Gastroesophageal sphincter (tissue), 4 donors: ENCODE data around the gene CATSPER2. TPM values are rescaled to one million over a fixed set of nuclear protein-coding genes. Genes with fewer than 3 reads are reported as not detected.
A peak's percentile ranks its signal among the peaks of the same experiment; 100 is the strongest.
"Not testable (repeated sequence)": the region's sequence is repeated elsewhere in the genome, so short reads cannot be mapped to it uniquely, and the experiment has no call there.

Source experiments
- ATAC-seq: fragments of 150-250 bp; one replicate; pipeline ENCODE4 v1.9.1; 2016; ENCODE audit warnings: mild to moderate bottlenecking, moderate library complexity
- H3K27ac ChIP-seq, 4 donors: fragments of 200-600 bp; sonication (generic) in 3 of 4; 1 replicate in 3 of 4; 2 replicates in 1 of 4; pipeline ENCODE4 v1.5.1; 2016 to 2019
- H3K27me3 ChIP-seq: fragments of 200-600 bp; sonication (generic); one replicate; pipeline ENCODE4 v1.5.1; 2019
- H3K36me3 ChIP-seq, 2 donors: fragments of 200-600 bp; sonication (generic); one replicate each; pipeline ENCODE4 v1.5.1; 2019; ENCODE audit warnings: control low read depth in 1 of 2
- H3K4me1 ChIP-seq, 3 donors: fragments of 200-600 bp; sonication (generic); 1 replicate in 2 of 3; 2 replicates in 1 of 3; pipeline ENCODE4 v1.5.1; 2016 to 2019; ENCODE audit warnings: control low read depth in 2 of 3
- H3K4me3 ChIP-seq, 2 donors: fragments of 200-600 bp; sonication (generic); one replicate each; pipeline ENCODE4 v1.5.1; 2019; ENCODE audit warnings: mild to moderate bottlenecking in 1 of 2, moderate library complexity in 1 of 2
- H3K9me3 ChIP-seq, 3 donors: fragments of 200-600 bp; sonication (generic); one replicate each; pipeline ENCODE4 v1.5.1; 2017 to 2019; ENCODE audit warnings: control low read depth in 2 of 3
- EP300 ChIP-seq: sonication (generic); formaldehyde crosslinking; IDR thresholded peaks from one replicate; pipeline ENCODE4 v1.6.1; 2017; ENCODE audit warnings: antibody characterized with exemption, mild to moderate bottlenecking
- POLR2A ChIP-seq, 2 donors: fragments of 450-650 bp; IDR thresholded peaks; one replicate each; pipeline ENCODE4 v1.6.1; 2017; ENCODE audit warnings: antibody characterized with exemption in 2 of 2, mild to moderate bottlenecking in 2 of 2, moderate library complexity in 1 of 2
- POLR2AphosphoS5 ChIP-seq: sonication (generic); formaldehyde crosslinking; IDR thresholded peaks from one replicate; pipeline ENCODE4 v1.6.1; 2017; ENCODE audit warnings: antibody characterized with exemption
- WGBS, 2 donors: methylation state at CpG; one replicate each; pipeline ENCODE4 v1.1.5; 2018; ENCODE audit warnings: low coverage in 1 of 2; 5-methylcytosine and 5-hydroxymethylcytosine counted together
- total RNA-seq, 4 donors: library from RNA; depleted of rRNA; stranded (reverse); fragments of >200 nt; gene quantifications; one replicate each; pipeline ENCODE4 v1.1.0, GENCODE V29; 2016
- TF ChIP-seq, protein P1 (sequence below), 4 experiments: fragments of 200-600 bp in 2 of 4; fragments of 450-650 bp in 2 of 4; sonication (generic) in 1 of 4; IDR thresholded peaks; one replicate each; pipeline ENCODE4 v1.5.1; 2017 to 2019; ENCODE audit warnings: antibody characterized with exemption in 4 of 4, mild to moderate bottlenecking in 2 of 4, moderate library complexity in 2 of 4

The CATSPER2 gene
- 1 to 10 TPM in 3 of 4 donors, under 1 TPM in 1; 0.15 to 3.1 (median 2.1) TPM for total RNA-seq

- TF ChIP-seq EP300: no peak
- TF ChIP-seq POLR2A (IDR thresholded peaks at IDR 0.05): no peak
- TF ChIP-seq, protein P1, sequence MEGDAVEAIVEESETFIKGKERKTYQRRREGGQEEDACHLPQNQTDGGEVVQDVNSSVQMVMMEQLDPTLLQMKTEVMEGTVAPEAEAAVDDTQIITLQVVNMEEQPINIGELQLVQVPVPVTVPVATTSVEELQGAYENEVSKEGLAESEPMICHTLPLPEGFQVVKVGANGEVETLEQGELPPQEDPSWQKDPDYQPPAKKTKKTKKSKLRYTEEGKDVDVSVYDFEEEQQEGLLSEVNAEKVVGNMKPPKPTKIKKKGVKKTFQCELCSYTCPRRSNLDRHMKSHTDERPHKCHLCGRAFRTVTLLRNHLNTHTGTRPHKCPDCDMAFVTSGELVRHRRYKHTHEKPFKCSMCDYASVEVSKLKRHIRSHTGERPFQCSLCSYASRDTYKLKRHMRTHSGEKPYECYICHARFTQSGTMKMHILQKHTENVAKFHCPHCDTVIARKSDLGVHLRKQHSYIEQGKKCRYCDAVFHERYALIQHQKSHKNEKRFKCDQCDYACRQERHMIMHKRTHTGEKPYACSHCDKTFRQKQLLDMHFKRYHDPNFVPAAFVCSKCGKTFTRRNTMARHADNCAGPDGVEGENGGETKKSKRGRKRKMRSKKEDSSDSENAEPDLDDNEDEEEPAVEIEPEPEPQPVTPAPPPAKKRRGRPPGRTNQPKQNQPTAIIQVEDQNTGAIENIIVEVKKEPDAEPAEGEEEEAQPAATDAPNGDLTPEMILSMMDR (IDR thresholded peaks at IDR 0.05): no peak
- no peak for TF ChIP-seq POLR2AphosphoS5
- H3K4me3 ChIP-seq: no peak within 1 kb of the TSS
- WGBS, 2 donors: no CpG with 5 or more reads among the region's 85 CpGs
- ATAC-seq: peak; percentile 48
- H3K27me3 ChIP-seq: no peaks in the 10 kb centered on the region
- H3K9me3 ChIP-seq: no peaks in the 10 kb centered on the region
- no peaks in the 10 kb centered on the region for H3K4me1 ChIP-seq
- H3K27ac ChIP-seq: no peak within 1 kb of the TSS
- H3K36me3 ChIP-seq: peaks cover 0 to 34% of the 10 kb centered on the region in 2 donors
Measured at GRCh38 chr15:43648649-43649429, at the start of gene CATSPER2. TSS of gene CATSPER2 (minus strand) at chr15:43648844. CDS start at chr15:43648061, 783 bp downstream.

GRCh38 chr15:43693148-43694022 lies 44.7 kb upstream of the CATSPER2 start, which contains the start of gene CKMT1A:
TSS of gene CKMT1A (plus strand) at chr15:43693859. CDS start at chr15:43694051, 192 bp downstream.
- no CpG with 5 or more reads among the region's 43 CpGs for WGBS, 2 donors

GRCh38 chr15:43692679-43693078 lies 44.0 kb upstream of the CATSPER2 start:
- WGBS, 2 donors: no CpG with 5 or more reads among the region's 7 CpGs
- not testable (repeated sequence) for H3K4me1 ChIP-seq, H3K36me3 ChIP-seq, H3K27me3 ChIP-seq, ATAC-seq, H3K27ac ChIP-seq, H3K4me3 ChIP-seq, H3K9me3 ChIP-seq

More at GRCh38 chr15:43693148-43694022, 44.7 kb upstream of the CATSPER2 start, which contains the start of gene CKMT1A:
- H3K9me3 ChIP-seq, H3K27ac ChIP-seq, H3K4me3 ChIP-seq, H3K27me3 ChIP-seq, H3K36me3 ChIP-seq, H3K4me1 ChIP-seq, ATAC-seq: not testable (repeated sequence)

DNA sequence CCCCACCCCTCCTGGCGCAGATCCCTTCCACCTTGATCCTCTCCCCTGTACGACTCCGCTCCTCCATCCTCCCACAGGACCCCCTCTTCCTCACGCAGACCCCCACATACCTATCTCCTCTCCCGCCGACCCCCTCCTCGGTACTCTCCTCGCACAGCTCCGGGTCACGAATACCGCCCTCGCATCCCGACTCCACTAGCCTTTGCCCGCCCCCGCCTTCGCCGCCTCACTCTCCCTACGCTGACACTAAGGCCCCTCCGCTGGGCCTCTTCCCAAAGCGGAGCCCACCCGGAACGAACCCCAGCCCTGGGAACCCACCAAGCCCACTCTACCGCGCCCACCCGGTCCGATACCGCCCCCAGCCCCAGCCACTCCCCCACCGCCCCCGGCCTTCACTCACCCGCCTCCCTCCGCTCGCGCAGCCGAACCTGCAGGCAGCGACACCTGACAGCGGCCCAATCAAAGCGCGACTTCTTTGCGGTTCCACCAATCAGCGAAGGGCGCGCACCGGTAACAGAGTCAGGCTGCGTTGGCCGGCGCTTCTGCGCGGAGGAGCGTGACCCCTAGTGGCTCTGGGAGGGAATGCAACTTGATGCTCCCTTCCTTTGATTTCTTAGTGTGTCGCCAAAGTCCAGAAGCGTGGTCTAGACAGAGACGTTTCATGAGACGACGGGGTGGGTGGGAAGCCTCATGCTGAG lies 41.1 kb upstream of the CATSPER2 start:
- H3K4me3 ChIP-seq, H3K27ac ChIP-seq, H3K27me3 ChIP-seq, H3K36me3 ChIP-seq, H3K9me3 ChIP-seq, H3K4me1 ChIP-seq: not testable (repeated sequence)
- peak; percentile 100 for ATAC-seq
- no CpG with 5 or more reads among the region's 54 CpGs for WGBS, 2 donors

GRCh38 chr15:43674175-43674574 lies 25.5 kb upstream of the CATSPER2 start:
- H3K36me3 ChIP-seq, H3K27me3 ChIP-seq, H3K4me1 ChIP-seq, ATAC-seq, H3K27ac ChIP-seq, H3K4me3 ChIP-seq, H3K9me3 ChIP-seq: not testable (repeated sequence)
- no CpG with 5 or more reads among the region's 1 CpG for WGBS, 2 donors

DNA sequence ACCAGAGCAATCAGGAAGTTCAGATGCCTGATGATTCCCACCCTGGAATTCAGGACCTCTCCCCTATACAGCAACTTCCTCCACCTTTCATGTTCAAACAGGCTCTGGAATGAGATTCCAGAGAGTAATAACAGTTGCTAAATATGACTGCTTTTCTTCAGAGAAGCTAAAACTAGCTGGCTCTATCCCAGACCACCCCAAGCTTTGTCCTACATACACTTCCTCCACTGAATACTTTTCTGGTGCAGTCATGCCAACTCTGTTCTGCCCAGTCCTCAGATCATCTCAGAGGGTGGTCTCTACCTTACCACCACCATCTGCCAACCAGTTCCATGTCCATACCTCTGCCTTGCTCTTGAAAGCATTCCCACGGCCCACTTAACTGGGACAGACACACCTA lies 17.5 kb upstream of the CATSPER2 start:
- not testable (repeated sequence) for H3K4me1 ChIP-seq, H3K4me3 ChIP-seq, H3K27me3 ChIP-seq, H3K9me3 ChIP-seq, H3K27ac ChIP-seq, H3K36me3 ChIP-seq, ATAC-seq
- no CpG with 5 or more reads among the region's 1 CpG for WGBS, 2 donors

DNA sequence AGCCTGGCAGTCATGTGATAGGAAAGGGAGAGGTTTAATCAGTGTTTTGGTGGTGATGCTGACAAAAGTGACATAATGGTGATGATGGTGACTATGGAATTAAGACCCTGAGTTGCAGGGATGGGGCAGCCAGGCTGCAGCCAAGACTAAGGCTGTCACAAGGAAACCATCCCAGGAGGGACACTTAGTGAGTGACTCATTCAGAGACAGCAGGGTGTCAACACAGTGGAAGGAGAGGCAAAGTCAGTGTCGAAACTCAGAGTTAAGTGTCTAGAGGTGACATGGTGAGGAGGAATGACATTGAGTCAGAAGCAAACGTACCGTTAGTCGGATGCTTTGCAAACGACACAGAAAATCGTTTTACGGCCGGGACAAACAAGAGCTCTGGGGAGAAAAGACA lies 14.7 kb upstream of the CATSPER2 start:
- H3K9me3 ChIP-seq, H3K36me3 ChIP-seq, H3K27me3 ChIP-seq, H3K27ac ChIP-seq, H3K4me3 ChIP-seq, H3K4me1 ChIP-seq, ATAC-seq: not testable (repeated sequence)
- WGBS, 2 donors: no CpG with 5 or more reads among the region's 8 CpGs

- H3K27ac ChIP-seq, ATAC-seq, H3K27me3 ChIP-seq, H3K4me3 ChIP-seq, H3K9me3 ChIP-seq, H3K4me1 ChIP-seq, H3K36me3 ChIP-seq: not testable (repeated sequence)
- no CpG with 5 or more reads among the region's 2 CpGs for WGBS, 2 donors
Measured at GRCh38 chr15:43662293-43662692, 13.6 kb upstream of the CATSPER2 start.

DNA sequence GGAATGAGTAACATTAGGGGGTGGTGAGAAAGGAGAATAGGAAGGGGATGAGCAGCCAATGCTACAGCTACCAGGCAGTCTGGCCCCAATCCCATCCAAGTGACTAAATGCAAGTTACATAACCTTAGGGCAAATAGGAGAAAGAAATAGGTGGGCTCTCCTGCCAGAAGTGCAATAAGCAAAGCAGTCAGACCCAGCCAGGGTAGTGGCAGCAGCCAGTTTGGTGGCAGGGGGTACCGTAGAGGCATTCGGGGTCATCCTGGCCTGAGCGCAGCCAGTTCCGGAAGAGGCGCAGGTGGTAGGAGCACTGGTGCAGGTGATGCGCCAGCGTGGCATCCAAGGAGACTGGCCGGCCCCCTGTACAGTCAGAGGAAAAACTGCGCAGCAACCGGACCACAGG lies 11.1 kb upstream of the CATSPER2 start:
- WGBS, 2 donors: no CpG with 5 or more reads among the region's 10 CpGs
- H3K36me3 ChIP-seq, H3K27ac ChIP-seq, H3K4me3 ChIP-seq, H3K4me1 ChIP-seq, H3K27me3 ChIP-seq, ATAC-seq, H3K9me3 ChIP-seq: not testable (repeated sequence)

DNA sequence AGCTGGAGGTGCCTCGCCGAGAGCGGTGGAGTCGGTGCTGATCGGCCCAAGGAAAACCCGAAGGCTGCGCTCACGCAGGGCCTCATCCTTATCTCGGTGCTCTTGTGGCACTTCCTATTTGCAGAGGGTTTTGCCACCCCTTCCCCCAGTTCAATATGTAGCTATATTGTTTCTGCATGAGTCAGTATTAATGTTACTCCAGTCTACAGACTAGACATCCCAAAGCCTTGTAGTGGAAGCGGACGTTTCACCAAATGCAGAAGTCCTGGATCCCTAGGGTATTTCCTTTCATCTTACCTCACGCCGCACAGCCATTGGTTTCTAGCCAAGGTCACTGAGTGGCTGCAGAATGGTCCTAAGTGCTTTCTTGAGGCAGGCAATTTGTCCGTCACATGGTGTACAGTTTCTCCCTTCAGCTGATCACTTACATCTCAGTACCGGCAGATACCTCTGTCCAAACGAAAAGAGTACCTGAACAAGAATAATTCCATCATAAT lies 834 bp upstream of the CATSPER2 start:
- H3K36me3 ChIP-seq: peaks cover 0 to 34% of the 10 kb centered on the region in 2 donors
- H3K4me1 ChIP-seq, H3K9me3 ChIP-seq, ATAC-seq, H3K27me3 ChIP-seq, H3K27ac ChIP-seq, H3K4me3 ChIP-seq: not testable (repeated sequence)
- WGBS, 2 donors: 92 to 97% methylated on average over 7 to 14 of the region's 16 CpGs

DNA sequence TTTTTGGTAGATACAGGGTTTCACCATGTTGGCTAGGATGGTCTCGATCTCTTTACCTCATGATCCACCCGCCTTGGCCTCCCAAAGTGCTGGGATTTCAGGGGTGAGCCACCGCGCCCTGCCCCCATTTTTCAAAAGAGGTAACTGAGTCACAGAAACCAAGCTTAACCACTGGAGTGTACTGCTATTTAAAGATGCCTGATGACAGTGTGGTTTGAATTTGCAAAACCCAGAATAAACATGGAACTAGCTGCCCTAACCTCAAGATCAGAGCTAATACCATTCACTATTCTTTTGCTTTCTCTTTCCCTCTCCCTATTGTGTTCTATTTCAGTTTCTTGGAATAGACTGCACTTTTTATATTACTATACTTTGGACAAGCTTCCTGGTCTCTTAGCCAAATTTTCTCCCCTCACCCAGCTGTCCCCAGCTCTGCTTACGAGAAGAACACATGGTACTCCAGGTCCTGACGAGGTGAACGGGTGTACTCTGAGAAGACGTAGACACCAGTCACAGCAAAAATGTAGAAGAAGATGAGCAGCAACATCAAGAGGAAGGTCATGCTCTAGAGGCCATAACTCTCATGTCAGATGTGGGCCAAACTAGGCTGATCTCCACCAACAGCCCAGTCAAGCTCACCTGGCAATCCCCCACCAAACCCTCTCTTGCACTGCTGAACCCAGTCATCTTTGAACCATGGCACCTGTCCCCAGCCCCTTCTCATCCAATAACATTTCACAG lies 10.0 kb downstream of the CATSPER2 start:
- not testable (repeated sequence) for H3K27ac ChIP-seq
- 92 to 93% methylated on average over 3 to 5 of the region's 8 CpGs for WGBS, 2 donors

More for the DNA sequence above, 10.0 kb downstream of the CATSPER2 start:
- not testable (repeated sequence) for H3K27me3 ChIP-seq, ATAC-seq, H3K4me3 ChIP-seq, H3K9me3 ChIP-seq, H3K4me1 ChIP-seq, H3K36me3 ChIP-seq
